ENCODE data around the gene FKBP1B.
A peak's percentile ranks its signal among the peaks of the same experiment; 100 is the strongest.
"Not testable (repeated sequence)": the region's sequence is repeated elsewhere in the genome, so short reads cannot be mapped to it uniquely, and the experiment has no call there.

FKBP1B gene

DNA sequence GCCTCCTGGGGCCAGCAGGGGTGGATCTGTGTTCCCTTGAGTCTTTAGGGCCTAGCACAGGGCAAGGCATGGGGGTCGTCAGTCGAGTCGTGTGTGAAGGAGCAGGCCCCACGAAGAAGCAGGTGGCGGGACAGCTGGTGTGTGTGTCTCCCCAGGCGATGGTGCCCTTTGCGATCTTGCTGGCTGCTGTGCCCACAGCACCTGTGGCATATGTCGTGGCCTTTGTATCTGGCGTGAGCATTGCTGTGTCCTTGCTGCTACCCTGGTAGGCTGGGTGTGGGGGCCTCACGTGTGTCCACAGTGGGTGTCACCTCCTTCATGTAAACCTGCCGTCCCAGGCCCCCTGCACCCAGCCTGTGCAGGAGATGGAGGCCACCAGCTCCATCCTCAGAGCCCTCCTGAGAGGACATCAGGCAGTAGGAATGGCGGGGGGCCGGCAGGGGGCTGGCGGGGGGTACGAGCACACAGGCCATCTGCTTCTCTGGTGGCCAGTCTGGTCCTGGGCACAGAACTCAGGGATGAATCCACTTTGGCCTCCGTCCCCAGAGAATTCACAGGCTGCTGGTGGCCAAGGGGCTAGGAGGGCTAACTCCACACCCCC is 26.5 kb upstream of the FKBP1B start:
- no peak for DNase-seq

DNA sequence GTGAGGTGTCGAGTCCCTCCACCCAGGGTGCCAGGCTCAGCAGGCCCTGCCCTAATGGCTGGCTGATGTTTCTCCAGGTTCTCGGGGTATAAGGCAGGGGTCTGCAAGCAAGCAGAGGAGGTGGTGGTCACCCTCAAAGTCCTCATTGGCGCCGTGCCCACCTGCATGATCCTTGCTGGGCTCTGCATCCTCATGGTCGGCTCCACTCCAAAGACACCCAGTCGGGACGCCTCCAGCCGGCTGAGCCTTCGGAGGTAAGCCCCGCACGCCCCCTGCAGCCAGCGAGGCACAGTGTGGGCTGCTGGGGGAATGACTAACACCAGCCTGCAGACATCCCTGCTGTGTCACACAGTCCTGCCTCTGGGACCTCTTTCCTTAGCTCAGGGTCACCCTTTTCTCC is 25.5 kb upstream of the FKBP1B start:
- peak; percentile 53 for DNase-seq

DNA sequence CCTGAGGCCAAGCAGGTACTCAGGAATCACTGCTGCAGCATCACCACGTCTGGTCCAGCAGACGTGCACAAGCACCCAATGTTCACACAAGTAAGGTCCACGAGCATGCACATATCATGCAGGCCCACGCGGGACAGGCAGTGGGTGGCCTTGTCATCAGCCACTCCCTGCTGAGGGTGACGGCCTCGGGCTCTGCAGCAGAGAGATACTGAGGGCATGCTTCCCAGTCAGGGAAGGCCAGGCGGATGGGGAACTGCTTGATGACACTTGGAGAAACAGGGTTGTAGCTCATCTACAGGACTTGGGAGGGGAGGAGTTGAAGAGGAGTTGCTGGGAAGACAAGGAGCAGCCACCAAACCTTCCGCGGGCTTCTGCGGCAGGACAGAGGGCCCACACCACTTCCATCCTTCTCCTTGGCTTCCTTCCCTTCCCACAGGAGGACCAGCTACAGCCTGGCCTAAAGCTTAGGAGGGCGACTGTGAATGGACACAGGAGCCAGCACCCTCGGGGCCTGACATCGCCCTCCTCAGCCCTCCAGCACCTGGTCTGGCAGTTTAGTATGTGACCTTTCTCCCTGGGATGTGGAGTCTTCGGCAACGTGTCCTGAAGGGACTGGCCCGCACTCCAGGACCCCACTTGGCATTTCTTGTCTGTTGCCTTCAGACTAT is 24.4 kb upstream of the FKBP1B start:
- no peak for DNase-seq

DNA sequence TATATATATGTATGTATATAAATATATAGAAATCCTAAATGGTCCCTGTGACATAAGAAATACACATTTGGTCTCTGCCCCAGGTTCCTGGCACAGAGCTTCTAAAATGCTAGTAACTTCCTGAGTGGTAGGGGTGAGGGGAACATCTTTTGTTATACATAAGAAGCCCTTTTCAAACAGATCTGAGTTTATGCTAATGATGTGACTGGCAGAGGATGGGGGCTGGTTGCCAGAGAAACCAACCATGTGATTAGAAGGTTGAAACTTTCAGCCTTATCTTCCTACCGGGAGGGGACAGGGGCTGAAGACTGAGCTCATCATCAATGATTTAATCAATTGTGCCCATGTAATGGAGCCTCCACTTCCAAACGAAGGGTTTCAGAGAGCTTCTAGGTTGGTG is 23.3 kb upstream of the FKBP1B start:
- DNase-seq: no peak

DNA sequence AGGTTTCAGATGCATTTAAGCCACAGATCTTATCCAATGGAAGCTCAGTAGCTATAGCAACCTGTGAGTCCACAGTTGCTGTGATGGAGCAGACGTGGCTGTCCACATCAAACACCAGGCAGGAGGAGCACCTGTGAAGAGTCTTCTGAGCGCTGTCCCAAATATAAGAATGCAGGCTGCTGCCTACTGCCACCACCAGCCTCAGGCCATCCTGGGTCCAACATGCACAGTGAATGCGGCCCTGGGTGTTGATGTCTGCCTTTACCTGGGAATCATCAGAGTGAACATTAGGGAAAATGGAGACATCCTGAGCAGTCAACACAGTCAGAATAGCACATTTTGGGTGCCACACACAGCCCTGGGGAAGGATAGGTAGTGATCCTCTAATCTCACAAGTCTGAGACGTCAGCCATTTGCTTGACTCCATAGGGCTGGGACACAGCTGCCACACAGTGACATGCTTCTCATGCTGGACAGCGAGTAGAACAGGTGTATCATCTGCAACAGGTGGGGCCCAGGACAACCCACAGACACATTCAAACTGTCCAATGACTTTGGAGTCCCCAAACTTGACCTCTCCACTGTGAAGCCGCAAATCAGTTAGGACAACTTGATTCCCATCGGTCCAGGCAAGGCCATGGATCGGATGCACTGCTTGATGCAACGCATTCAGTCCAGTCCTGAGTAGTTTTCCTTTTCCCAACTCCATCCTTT is 10.6 kb upstream of the FKBP1B start:
- no peak for DNase-seq

DNA sequence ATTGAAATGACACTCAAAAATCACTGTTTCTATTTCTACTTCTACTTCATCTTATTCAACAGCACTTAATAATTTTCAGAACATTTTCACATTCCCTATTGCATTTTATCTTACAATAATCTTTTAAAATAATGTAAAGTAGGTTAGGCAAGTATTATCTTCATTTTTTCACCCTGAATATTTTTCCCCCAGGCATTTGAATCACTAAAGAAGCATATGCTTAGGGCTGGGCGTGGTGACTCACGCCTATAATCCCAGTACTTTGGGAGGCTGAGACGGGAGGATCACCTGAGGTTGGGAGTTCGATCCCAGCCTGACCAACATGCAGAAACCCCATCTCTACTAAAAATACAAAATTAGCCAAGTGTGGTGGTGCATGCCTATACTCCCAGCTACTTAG is 9.0 kb upstream of the FKBP1B start:
- peak; percentile 38 for DNase-seq

DNA sequence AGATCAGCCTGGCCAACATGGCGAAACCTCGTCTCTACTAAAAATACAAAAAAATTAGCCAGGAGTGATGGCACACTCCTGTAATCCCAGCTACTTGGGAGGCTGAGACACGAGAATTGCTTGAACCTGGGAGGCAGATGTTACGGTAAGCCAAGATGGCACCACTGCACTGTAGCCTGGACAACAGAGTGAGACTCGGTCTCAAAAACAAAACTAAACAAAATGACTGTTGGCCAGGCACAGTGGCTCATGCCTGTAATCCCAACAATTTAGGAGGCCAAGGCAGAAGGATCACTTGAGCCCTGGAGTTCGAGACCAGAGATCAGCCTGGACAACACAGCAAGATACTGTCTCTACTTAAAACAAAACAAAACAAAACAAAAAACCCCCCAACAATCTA is 6.4 kb upstream of the FKBP1B start:
- DNase-seq: not testable (repeated sequence)

DNA sequence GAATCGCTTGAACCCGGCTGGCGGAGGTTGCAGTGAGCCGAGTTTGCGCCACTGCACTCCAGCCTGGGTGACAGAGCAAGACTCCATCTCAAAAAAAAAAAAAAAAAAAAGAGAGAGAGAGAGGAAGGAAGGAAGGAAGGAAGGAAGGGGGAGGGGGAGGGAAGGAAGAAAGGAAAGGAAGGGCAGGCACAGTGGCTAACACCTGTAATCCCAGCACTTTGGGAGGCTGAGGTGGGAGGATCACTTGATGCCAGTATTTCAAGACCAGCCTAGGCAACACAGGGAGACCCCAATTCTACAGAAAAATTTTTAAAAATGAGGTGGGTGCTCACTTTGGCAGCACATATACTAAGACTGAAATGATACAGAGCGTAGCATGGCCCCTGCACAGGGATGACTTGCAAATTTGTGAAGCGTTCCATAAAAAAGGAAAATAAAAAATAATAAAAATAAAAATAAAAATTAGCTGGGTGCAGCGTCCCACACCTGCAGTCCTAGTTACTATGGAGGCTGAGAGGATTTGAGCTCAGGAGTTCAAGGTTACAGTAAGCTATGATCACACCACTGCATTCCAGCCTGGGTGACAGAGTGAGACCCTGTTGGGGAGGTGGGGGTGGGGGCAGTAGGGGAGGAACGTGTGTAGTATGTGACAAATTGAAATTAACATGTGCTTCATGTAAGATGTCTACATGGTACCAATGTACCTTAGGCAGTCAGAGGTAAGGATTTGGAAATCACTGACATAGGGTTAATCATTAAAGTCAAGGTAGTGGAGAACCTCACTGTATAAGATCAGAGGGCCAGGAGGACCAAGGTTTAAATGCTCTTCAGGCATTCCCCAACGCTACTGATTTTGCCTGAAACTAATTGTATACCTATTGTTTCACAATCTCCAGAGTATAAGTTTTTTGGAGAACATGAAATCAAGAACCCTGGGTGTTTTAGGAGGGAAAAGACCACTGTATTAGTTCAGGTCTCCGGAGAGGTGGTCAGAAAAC is 3.7 kb upstream of the FKBP1B start:
- DNase-seq: no peak

DNA sequence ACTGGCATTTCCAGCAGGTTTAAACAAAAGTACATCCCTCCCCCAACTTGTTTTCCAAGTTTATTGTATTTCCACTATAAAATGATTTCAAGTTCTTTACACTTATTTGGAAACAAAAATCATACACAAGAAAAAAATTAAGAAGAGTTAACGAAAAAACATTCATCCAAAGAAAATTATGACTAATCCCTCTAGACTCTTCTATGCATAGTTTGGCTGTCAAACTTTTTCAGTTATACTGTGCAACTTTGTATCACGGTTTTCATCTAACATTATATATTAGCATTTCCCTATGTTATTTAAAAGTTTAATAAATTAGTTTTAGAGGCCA is 3.0 kb upstream of the FKBP1B start:
- DNase-seq: no peak

DNA sequence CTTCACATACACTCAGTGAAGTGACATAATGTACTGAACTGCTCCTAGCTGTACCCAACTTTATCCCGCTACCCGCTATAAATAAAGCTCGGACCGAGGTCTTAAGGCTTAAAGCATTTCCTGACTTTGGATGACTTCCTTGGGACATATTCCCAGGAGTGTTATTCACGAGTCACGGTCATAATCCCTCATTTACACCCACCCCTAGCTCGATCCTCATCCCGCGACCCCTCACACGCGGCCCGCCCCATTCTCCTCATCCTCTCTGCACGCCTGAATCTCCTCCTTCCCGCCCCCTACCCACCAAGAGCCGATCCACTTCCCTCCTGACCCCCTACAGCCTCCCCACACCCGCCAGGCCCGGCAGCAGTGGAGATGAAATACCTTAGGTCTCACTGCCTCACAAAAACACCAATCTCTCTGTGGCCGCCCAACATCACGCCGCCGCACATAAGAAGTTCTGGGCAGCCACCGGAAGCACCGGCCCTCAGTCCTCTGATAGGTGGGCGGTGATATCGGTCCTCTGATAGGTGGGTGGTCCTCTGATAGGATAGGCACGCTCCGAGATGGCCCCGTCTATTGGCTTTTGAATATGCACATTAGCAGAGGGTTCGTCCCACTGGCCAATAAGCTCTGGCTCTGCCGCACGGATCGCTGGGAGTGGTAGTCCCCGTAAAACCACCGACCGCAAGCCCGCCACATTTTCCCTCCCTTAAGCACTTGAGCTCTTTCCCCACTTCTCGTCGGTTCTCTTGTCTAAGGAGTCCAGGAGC is 2.4 kb upstream of the FKBP1B start, which contains the start of gene WDCP:
WDCP (minus strand) TSS at position 462 of the 773 bp plus-strand sequence. CDS start 7,897 bp downstream, outside the sequence.
- DNase-seq: peak; percentile 99

DNA sequence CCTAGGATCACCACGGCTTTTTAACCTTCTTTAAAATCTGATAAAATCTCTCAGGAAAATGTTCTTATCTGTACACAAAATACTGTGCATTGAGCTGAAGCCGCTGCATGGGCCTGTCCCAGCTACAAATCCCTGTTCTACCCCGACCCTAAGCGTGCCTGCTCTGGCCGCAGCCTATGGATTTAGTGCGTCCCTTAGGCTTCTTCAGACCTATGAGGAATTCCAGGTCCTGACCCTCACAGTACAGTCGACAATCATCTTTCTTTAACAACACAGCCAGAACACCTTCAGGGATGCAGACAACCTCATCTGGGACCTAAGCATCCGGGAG is 1.9 kb upstream of the FKBP1B start:
- DNase-seq: no peak

DNA sequence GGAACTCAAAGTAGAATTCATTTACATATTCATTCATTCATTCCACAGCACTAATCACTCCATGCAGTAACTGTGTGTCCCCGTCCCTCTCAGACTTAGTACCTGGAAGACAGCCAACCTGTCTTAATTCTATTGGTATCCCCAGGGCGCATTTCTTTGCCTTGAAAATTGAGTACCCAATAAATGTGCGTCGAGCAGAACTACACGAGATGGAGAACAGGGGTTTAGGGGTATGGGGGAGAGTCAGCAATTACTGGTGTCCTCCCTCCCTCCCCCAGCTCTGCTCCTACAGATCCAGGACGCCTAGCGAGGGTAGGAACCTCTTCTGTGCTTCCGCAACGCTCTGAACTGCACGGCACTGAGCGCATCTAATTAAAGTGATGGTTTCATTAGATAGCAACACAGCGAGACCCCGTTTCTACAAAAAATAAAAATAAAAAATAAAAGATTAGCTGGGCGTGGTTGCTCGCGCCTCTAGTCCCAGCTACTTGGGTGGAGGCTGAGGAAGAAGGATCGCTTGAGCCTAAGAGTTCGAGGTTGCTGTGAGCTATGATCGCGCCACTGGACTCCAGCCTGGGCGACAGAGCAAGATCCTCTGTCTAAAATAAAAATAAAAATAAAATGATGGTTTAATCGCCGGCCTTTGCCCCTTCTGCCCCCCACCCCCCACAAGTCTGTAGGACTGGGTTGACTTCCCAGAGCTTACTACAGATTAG is 614 bp upstream of the FKBP1B start:
- peak; percentile 17 for DNase-seq

DNA sequence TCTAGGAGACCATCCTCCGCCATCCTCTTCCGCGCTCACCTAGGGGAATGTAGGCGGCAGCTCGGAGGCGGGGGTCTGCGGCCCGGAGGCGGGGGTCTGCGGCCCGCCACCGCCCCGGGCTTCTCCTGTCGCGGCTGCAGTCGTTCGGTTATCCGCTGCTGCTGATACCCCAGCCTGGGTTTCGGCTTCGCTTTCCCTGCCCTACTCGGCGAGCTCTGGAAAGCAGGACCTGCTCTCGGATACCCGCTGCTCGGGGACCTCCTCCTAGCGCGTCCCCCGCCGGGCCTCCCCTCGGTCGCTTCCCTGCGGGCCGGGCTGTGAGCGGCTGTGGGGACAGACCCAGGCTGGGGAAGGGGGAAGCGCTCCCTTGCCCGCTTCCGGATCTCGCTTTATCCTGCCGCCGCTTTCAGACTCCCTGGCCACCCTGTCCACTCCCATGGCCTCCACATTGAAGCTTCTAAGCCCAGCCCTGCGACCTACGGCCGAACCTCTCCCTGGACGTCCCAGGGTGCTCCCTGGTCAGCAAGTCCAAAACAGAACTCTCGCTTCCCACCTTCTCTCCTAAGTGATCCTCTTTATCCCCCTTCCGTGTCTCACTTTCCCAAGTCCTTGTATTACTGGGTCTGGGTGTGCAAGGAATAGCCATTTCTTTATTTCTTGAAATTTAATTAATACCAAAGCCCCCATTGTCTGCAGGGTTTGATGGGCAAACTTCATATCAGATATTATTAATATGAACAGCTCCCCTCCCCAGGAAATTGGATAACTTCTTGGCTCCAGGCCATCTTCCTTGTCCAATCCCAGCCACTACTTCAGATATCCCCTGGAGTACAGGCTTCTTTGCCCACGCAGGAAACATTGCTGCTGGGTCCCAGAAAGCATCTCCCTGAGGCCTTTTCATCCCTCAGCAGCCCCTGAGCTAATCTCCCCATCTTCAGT is 769 bp downstream of the FKBP1B start:
- peak; percentile 30 for DNase-seq

DNA sequence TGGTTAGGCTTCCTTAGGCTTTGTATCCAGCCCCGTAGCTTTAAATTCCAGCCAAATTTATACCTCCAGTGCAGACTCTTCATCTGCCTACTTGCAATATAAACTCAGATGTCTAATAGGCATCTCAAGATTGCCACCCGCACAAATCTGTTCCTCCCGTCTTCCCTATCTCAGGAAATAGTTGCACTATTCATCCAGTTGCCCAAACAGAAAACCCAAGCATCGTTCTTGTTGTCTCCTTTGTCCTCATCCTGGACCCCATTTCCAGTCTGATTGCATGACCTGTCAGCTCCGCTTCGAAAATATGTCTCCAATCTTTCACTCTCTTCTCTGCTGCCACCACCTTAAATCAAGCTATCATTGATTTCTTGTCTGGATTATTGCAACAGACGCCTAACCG is 2.3 kb downstream of the FKBP1B start:
- no peak for DNase-seq

DNA sequence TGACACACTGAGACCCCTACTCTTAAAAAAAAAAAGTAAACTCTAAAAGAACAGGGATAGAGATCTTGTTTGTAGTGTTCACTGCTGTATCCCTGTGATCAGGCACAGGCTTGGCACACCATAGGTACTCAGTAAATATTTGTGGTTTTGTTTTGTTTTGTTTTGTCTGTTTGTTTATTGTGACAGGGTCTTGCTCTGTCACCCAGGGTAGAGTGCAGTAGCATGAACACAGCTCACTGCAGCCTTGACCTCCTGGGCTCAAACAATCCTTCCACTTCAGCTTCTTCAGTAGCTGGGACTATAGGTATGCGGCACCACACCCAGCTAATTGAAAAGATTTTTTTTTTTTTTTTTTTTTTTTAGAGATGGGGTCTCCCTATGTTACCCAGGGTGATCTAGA is 3.4 kb downstream of the FKBP1B start:
- no peak for DNase-seq

DNA sequence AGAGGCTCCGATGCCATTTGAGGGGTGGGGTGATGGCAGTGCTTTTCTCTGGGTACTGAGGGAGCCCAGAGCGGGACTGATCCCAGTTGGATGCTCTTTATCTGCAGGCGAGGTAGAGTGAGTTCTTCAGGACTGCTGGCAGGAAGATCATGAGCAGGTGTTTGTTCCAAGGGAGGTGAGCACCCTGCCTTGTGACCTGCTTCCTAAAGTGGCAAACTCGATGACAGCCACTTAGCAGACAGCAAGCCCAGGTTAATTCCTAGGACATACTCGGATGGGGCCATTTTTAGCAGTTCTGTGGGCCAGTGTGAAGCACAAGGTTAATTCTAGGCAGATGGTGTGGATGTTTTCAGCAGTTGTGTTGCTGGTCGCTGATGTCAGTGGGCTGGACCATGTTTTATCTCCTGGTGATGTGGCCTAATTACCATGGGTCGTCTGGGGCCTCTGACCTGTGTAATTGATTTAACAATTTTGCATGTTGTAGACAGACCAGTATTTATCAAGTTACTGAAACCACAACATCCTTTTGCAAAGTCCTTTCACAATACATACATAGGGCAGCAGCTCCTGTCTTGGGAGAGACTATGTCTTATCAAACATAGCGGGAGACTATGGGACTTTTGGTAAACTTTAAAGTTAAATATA is 4.9 kb downstream of the FKBP1B start:
- DNase-seq: no peak

DNA sequence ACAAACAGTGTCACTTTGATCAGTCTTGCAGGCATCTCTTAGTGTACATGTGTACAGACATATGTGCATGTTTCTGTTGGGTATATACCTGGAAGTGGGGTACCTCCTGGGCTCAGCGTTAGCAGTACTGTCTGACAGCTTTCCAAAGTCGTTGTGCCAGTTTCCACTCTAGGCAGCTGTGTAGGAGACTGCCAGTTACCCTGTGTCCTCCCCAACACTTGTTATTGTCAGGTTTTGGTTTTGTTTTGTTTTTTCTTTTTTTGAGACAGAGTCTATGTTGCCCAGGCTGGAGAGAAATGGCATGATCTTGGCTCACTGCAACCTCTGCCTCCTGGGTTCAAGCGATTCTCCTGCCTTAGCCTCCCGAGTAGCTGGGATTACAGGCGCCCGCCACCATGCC is 6.2 kb downstream of the FKBP1B start:
- DNase-seq: no peak

DNA sequence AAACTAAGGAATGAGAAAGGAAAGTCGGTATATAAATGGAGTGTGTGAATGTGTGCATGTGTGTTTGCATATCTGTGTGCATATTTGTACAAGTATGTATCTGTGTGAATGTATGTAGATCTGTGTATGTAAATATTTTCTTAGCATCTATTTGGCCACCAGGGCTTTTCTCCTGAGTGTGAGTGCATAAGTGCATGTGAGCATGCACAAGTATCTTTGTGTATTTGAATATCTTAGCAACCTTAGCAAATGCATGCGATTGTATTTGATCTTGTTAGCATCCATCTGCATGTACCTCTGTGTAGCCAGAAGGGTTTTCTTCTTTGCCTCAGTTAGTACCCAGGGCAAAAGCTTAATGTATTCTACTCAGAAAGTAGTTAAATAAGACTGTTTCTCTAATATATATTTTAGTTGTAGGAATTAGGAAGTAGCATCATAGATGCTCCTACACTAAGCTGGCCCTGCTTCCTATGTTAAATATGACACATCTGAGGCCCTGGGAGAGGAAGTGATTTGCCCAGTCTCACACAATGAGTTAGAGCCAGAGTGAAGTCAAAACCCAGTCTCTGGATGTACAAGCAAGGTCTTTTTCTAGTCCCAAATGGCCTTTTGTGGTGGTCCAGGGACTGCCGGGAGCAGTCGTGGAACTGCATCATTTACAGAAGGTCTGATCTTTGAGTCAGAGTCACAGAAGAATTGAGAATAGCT is 9.2 kb downstream of the FKBP1B start:
- DNase-seq: no peak

DNA sequence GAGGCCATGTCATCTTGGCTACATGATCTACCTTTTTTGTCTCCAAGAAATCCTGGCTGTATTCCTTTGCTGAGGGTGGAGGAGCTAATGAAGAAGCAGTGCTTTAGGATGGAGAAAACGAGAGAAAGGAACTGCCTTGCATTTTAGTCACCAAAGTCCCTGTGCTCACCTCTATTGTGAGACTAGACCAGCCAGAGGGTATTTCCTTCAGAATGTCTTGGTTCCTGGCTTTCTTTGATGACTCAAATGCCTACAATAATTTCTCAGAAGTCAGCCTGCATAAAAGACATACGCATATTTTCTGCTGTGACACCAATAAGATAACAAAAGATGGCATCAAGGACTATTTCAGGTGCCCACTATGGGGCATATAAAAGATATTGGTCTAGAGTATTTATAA is 15.8 kb downstream of the FKBP1B start:
- DNase-seq: no peak
